PC-3 (cell line): ENCODE results near the gene CCDC183.

ENCODE experiments used
- EZH2 ChIP-seq: fragments of 300-600 bp; sonication (generic); IDR thresholded peaks from one replicate; pipeline ENCODE4 v1.6.1; 2017; ENCODE audit warnings: antibody characterized with exemption, mild to moderate bottlenecking, low read length; ENCODE audit not compliant: unreplicated experiment
- TF ChIP-seq, protein P1 (sequence below): fragments of 300-600 bp; sonication (generic); conservative IDR thresholded peaks from 2 replicates; pipeline ENCODE4 v1.5.1; 2017; ENCODE audit warnings: antibody characterized with exemption, low read depth, mild to moderate bottlenecking, low read length

GRCh38 chr9:136794281-136794999 is 1.7 kb upstream of the CCDC183 start:
- TF ChIP-seq, protein P1, sequence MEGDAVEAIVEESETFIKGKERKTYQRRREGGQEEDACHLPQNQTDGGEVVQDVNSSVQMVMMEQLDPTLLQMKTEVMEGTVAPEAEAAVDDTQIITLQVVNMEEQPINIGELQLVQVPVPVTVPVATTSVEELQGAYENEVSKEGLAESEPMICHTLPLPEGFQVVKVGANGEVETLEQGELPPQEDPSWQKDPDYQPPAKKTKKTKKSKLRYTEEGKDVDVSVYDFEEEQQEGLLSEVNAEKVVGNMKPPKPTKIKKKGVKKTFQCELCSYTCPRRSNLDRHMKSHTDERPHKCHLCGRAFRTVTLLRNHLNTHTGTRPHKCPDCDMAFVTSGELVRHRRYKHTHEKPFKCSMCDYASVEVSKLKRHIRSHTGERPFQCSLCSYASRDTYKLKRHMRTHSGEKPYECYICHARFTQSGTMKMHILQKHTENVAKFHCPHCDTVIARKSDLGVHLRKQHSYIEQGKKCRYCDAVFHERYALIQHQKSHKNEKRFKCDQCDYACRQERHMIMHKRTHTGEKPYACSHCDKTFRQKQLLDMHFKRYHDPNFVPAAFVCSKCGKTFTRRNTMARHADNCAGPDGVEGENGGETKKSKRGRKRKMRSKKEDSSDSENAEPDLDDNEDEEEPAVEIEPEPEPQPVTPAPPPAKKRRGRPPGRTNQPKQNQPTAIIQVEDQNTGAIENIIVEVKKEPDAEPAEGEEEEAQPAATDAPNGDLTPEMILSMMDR = no peak
- TF ChIP-seq EZH2 = no peak
